ENCODE data around the gene PPP1R15A.
"Not testable (repeated sequence)": the region's sequence is repeated elsewhere in the genome, so short reads cannot be mapped to it uniquely, and the experiment has no call there.

Gene PPP1R15A

GRCh38 chr19:48913114-48913889 lies 41.1 kb downstream of the PPP1R15A start:
- no peaks in the 10 kb centered on the region for H3K9me3 Mint-ChIP-seq
- no peaks in the 10 kb centered on the region for H3K4me1 Mint-ChIP-seq
- peaks cover 14% of the 10 kb centered on the region for H3K36me3 Mint-ChIP-seq
- H3K4me3 Mint-ChIP-seq, result no peak overlapping the region
- no peak overlapping the region for H3K27ac Mint-ChIP-seq
- no peaks in the 10 kb centered on the region for H3K27me3 Mint-ChIP-seq

- Mint-ChIP-seq H3K36me3 (peaks cover 15% of the 10 kb centered on the region), H3K27ac (no peak overlapping the region), H3K9me3 (no peaks in the 10 kb centered on the region), H3K4me3 (no peak overlapping the region), H3K4me1 (no peaks in the 10 kb centered on the region), H3K27me3 (no peaks in the 10 kb centered on the region)
Measured at GRCh38 chr19:48914181-48914580, 42.0 kb downstream of the PPP1R15A start.

DNA sequence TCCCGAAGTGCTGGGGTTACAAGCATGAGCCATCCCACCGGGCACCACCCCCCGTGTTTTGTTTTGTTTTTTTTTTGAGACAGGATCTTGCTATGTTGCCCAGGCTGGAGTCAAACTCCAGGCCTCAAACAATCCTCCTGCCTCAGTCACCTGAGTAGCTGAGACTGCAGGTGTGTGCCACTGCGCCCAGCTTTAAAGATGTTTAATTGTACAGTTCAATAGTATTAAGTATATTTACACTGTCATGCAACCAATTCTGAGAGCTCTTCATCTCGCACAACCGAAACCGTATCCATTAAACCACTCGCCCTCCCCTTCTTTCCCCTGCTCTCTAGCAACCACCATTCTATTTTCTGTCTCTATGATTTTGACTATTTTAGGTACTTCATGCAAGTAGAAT lies 43.5 kb downstream of the PPP1R15A start:
- no peak overlapping the region for H3K4me3 Mint-ChIP-seq
- no peaks in the 10 kb centered on the region for H3K4me1 Mint-ChIP-seq
- peaks cover 15% of the 10 kb centered on the region for H3K36me3 Mint-ChIP-seq
- H3K27ac Mint-ChIP-seq, result peak overlapping the region; percentile 18
- no peaks in the 10 kb centered on the region for H3K9me3 Mint-ChIP-seq
- H3K27me3 Mint-ChIP-seq, result no peaks in the 10 kb centered on the region

- Mint-ChIP-seq H3K27ac (no peak overlapping the region), H3K4me3 (no peak overlapping the region), H3K36me3 (peaks cover 9% of the 10 kb centered on the region), H3K4me1 (no peaks in the 10 kb centered on the region), H3K9me3 (no peaks in the 10 kb centered on the region), H3K27me3 (no peaks in the 10 kb centered on the region)
Measured at GRCh38 chr19:48918071-48918470, 45.9 kb downstream of the PPP1R15A start.

GRCh38 chr19:48918801-48919247 lies 46.6 kb downstream of the PPP1R15A start:
- Mint-ChIP-seq H3K27me3 (no peaks in the 10 kb centered on the region), H3K36me3 (peaks cover 9% of the 10 kb centered on the region), H3K4me1 (no peaks in the 10 kb centered on the region), H3K4me3 (no peak overlapping the region), H3K27ac (no peak overlapping the region), H3K9me3 (no peaks in the 10 kb centered on the region)

DNA sequence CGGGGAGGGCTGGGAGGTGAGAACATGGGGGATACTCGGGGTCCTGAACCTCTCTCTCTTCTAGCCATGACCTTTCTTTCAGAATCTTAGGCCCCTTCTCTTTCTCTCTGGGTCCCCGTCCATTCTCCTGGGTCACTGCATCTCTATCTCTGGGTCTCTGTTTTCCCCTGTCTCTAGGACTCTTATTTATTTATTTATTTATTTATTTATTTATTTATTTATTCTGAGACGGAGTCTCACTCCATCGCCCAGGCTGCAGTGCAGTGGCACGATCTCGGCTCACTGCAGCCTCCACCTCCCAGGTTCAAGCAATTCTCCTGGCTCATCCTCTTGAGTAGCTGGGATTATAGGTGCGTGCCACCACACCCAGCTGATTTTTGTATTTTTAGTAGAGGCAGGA lies 47.0 kb downstream of the PPP1R15A start:
- not testable (repeated sequence) for H3K4me3 Mint-ChIP-seq, H3K27me3 Mint-ChIP-seq, H3K4me1 Mint-ChIP-seq, H3K9me3 Mint-ChIP-seq, H3K27ac Mint-ChIP-seq, H3K36me3 Mint-ChIP-seq

DNA sequence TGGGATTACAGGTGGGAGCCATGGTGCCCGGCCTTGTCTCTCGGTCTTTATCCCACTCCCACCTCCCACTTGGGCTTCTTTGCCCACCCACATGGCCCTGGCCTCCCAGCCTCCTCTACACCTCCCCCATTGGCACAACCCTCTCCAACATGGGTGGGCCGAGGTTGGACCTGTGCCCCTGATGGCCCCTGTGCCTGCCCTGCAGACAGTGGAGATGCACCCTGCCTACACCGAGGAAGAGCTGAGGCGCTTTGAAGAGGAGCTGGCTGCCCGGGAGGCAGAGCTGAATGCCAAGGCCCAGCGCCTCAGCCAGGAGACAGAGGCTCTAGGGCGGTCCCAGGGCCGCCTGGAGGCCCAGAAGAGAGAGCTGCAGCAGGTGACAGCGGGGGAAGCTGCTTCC lies 48.7 kb downstream of the PPP1R15A start:
- Mint-ChIP-seq H3K9me3 (no peaks in the 10 kb centered on the region), H3K4me1 (no peaks in the 10 kb centered on the region), H3K27ac (no peak overlapping the region), H3K27me3 (no peaks in the 10 kb centered on the region), H3K4me3 (no peak overlapping the region), H3K36me3 (peaks cover 5% of the 10 kb centered on the region)

- no peak overlapping the region for H3K4me3 Mint-ChIP-seq
Measured at GRCh38 chr19:48921721-48922500, 49.7 kb downstream of the PPP1R15A start.

GRCh38 chr19:48922548-48923490 lies 50.6 kb downstream of the PPP1R15A start:
- no peak overlapping the region for H3K4me3 Mint-ChIP-seq
- no peak overlapping the region for H3K27ac Mint-ChIP-seq
- no peaks in the 10 kb centered on the region for H3K27me3 Mint-ChIP-seq
- peaks cover 9% of the 10 kb centered on the region for H3K4me1 Mint-ChIP-seq
- no peaks in the 10 kb centered on the region for H3K9me3 Mint-ChIP-seq
- H3K36me3 Mint-ChIP-seq, result peaks cover 4% of the 10 kb centered on the region

More at GRCh38 chr19:48921721-48922500, 49.7 kb downstream of the PPP1R15A start:
- H3K4me1 Mint-ChIP-seq, result peaks cover 7% of the 10 kb centered on the region
- peaks cover 4% of the 10 kb centered on the region for H3K36me3 Mint-ChIP-seq
- no peak overlapping the region for H3K27ac Mint-ChIP-seq
- H3K9me3 Mint-ChIP-seq, result no peaks in the 10 kb centered on the region
- H3K27me3 Mint-ChIP-seq, result no peaks in the 10 kb centered on the region

GRCh38 chr19:48925240-48925843 lies 53.1 kb downstream of the PPP1R15A start:
- H3K4me3 Mint-ChIP-seq, result no peak overlapping the region
- no peak overlapping the region for H3K27ac Mint-ChIP-seq
- H3K27me3 Mint-ChIP-seq, result no peaks in the 10 kb centered on the region
- H3K4me1 Mint-ChIP-seq, result peaks cover 9% of the 10 kb centered on the region
- H3K9me3 Mint-ChIP-seq, result no peaks in the 10 kb centered on the region
- H3K36me3 Mint-ChIP-seq, result peaks cover 2% of the 10 kb centered on the region

Data from activated naive CD4-positive, alpha-beta T cell treated with anti-CD3 and anti-CD28 coated beads, Interleukin-2, amount 50 U/mL, for 24 hours (primary cell).